Measurements from ENCODE around the gene ZBTB20.

ZBTB20 gene

GRCh38 chr3:114417675-114418074 lies 729.4 kb downstream of the ZBTB20 start:
- DNase-seq (ENCODE audit: low read depth, low spot score): no peak

- no peak for DNase-seq (ENCODE audit: low read depth, low spot score)
Measured at GRCh38 chr3:114417265-114417664, 729.8 kb downstream of the ZBTB20 start.

- peak; percentile 69 for DNase-seq (ENCODE audit: low read depth, low spot score)
Measured at GRCh38 chr3:114411811-114412803, 735.0 kb downstream of the ZBTB20 start.

GRCh38 chr3:114411190-114411668 lies 735.9 kb downstream of the ZBTB20 start:
- no peak for DNase-seq (ENCODE audit: low read depth, low spot score)

GRCh38 chr3:114408736-114409670 lies 738.1 kb downstream of the ZBTB20 start:
- DNase-seq (ENCODE audit: low read depth, low spot score): no peak

- no peak for DNase-seq (ENCODE audit: low read depth, low spot score)
Measured at GRCh38 chr3:114406922-114407321, 740.2 kb downstream of the ZBTB20 start.

GRCh38 chr3:114406286-114406685 lies 740.8 kb downstream of the ZBTB20 start:
- no peak for DNase-seq (ENCODE audit: low read depth, low spot score)

- DNase-seq (ENCODE audit: low read depth, low spot score): no peak
Measured at GRCh38 chr3:114405202-114405990, 741.7 kb downstream of the ZBTB20 start.

GRCh38 chr3:114404590-114404989 lies 742.5 kb downstream of the ZBTB20 start:
- no peak for DNase-seq (ENCODE audit: low read depth, low spot score)

GRCh38 chr3:114402838-114403237 lies 744.2 kb downstream of the ZBTB20 start:
- DNase-seq (ENCODE audit: low read depth, low spot score): no peak

GRCh38 chr3:114401346-114401745 lies 745.7 kb downstream of the ZBTB20 start:
- no peak for DNase-seq (ENCODE audit: low read depth, low spot score)

- no peak for DNase-seq (ENCODE audit: low read depth, low spot score)
Measured at GRCh38 chr3:114400371-114400770, 746.7 kb downstream of the ZBTB20 start.

- no peak for DNase-seq (ENCODE audit: low read depth, low spot score)
Measured at GRCh38 chr3:114394551-114394950, 752.5 kb downstream of the ZBTB20 start.

- DNase-seq (ENCODE audit: low read depth, low spot score): no peak
Measured at GRCh38 chr3:114393367-114394072, 753.6 kb downstream of the ZBTB20 start.

GRCh38 chr3:114392831-114393230 lies 754.3 kb downstream of the ZBTB20 start:
- DNase-seq (ENCODE audit: low read depth, low spot score): no peak

- no peak for DNase-seq (ENCODE audit: low read depth, low spot score)
Measured at GRCh38 chr3:114389156-114389555, 757.9 kb downstream of the ZBTB20 start.

- DNase-seq (ENCODE audit: low read depth, low spot score): no peak
Measured at GRCh38 chr3:114384558-114384903, 762.6 kb downstream of the ZBTB20 start.

- peak; percentile 74 for DNase-seq (ENCODE audit: low read depth, low spot score)
Measured at GRCh38 chr3:114383875-114384557, 763.1 kb downstream of the ZBTB20 start.

GRCh38 chr3:114380233-114380651 lies 766.8 kb downstream of the ZBTB20 start:
- peak; percentile 57 for DNase-seq (ENCODE audit: low read depth, low spot score)

GRCh38 chr3:114379266-114379665 lies 767.8 kb downstream of the ZBTB20 start:
- DNase-seq (ENCODE audit: low read depth, low spot score): no peak

Data from smooth muscle cell of the brain vasculature (primary cell).